ENCODE data around the gene RNASEH2B.
A peak's percentile ranks its signal among the peaks of the same experiment; 100 is the strongest.

Gene RNASEH2B

GRCh38 chr13:50901701-50902100, 7.9 kb upstream of the RNASEH2B start:
- TF ChIP-seq, protein P1, sequence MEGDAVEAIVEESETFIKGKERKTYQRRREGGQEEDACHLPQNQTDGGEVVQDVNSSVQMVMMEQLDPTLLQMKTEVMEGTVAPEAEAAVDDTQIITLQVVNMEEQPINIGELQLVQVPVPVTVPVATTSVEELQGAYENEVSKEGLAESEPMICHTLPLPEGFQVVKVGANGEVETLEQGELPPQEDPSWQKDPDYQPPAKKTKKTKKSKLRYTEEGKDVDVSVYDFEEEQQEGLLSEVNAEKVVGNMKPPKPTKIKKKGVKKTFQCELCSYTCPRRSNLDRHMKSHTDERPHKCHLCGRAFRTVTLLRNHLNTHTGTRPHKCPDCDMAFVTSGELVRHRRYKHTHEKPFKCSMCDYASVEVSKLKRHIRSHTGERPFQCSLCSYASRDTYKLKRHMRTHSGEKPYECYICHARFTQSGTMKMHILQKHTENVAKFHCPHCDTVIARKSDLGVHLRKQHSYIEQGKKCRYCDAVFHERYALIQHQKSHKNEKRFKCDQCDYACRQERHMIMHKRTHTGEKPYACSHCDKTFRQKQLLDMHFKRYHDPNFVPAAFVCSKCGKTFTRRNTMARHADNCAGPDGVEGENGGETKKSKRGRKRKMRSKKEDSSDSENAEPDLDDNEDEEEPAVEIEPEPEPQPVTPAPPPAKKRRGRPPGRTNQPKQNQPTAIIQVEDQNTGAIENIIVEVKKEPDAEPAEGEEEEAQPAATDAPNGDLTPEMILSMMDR (IDR thresholded peaks at IDR 0.05; ENCODE audit: low read depth, low read length, missing control alignments) = no peak
- no peak overlapping the region for H3K4me3 ChIP-seq (ENCODE audit: low read depth, low read length)
- no peak for DNase-seq (ENCODE audit: low read depth)

GRCh38 chr13:50905256-50905655, 4.3 kb upstream of the RNASEH2B start:
- no peak overlapping the region for H3K4me3 ChIP-seq (ENCODE audit: low read depth, low read length)
- TF ChIP-seq, protein P1 (IDR thresholded peaks at IDR 0.05; ENCODE audit: low read depth, low read length, missing control alignments) = no peak
- no peak for DNase-seq (ENCODE audit: low read depth)

GRCh38 chr13:50907781-50908180, 1.8 kb upstream of the RNASEH2B start:
- no peak overlapping the region for H3K4me3 ChIP-seq (ENCODE audit: low read depth, low read length)
- no peak for DNase-seq (ENCODE audit: low read depth)
- TF ChIP-seq, protein P1 (IDR thresholded peaks at IDR 0.05; ENCODE audit: low read depth, low read length, missing control alignments) = no peak

- no peak for DNase-seq (ENCODE audit: low read depth)
- H3K4me3 ChIP-seq (ENCODE audit: low read depth, low read length) = no peak overlapping the region
- TF ChIP-seq, protein P1 (IDR thresholded peaks at IDR 0.05; ENCODE audit: low read depth, low read length, missing control alignments) = no peak
These were observed 1.2 kb upstream of the RNASEH2B start for GRCh38 chr13:50908371-50908770.

DNA sequence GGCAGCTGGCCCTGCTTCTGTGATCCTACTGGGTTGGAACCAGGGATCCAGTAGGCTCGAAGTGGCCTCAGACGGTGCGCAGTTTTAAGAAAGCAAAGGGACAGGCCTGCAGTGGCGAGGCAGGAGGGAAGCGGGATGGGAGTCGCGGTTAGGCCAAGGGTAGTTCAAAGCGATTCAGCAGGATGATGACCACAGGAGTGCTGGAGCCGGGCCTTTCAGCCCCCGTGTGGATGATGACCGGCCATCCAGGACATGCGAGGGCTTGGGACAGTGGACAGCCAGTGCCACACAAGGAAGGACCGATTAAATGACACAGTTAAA, 854 bp downstream of the RNASEH2B start:
- peak overlapping the region; percentile 92 for H3K4me3 ChIP-seq (ENCODE audit: low read depth, low read length)
- TF ChIP-seq, protein P1 (IDR thresholded peaks at IDR 0.05; ENCODE audit: low read depth, low read length, missing control alignments) = no peak
- no peak for DNase-seq (ENCODE audit: low read depth)

DNA sequence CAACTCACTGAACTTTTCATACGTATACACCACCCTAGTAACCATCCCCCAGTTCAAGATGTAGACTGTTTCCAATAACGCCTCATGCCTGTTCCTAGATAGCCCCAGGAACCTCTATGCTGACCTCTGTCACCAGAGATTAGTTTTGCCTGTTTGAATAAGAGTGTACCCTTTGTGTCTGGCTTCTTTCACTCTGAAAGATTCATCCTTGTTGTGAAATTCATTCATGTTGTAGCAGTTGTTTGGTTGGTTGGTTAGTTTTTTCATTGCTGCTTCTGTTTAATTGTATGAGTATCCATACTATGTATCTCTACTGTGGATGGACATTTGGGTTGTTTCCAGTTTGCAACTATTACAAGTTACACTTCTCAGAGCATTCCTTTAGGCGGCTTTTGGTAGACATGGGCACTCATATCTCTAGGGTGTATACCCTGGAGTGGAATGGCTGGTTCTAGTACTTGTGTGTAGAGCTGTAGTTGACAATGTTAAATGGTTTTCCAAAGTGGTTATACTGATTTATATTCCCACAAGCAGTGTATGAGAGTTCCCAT, 1.6 kb downstream of the RNASEH2B start:
- TF ChIP-seq, protein P1 (IDR thresholded peaks at IDR 0.05; ENCODE audit: low read depth, low read length, missing control alignments) = no peak
- no peak for DNase-seq (ENCODE audit: low read depth)
- peak overlapping the region; percentile 92 for H3K4me3 ChIP-seq (ENCODE audit: low read depth, low read length)
